ENCODE data around the gene TAGLN2.

TAGLN2 gene

DNA sequence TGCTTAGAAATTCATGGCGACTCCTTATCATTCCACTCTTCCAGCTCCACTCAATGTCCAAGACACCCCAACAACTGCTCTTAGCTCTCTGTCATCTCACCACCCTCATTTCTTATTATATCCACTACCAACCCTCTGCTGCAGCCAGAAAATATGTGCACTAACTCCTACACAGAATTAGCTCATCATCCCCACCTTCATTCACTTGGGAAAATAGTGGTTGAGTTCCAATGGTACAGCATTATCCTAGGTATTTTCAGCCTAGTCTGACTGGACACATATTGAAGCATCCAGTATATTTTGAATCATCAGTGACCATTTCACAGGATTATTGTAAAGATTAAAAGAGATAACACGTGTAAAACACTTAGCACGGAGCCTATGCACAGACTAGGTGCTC lies 46.2 kb downstream of the TAGLN2 start:
- in situ Hi-C loops (cut with MboI; ENCODE audit: low pct_unique_long_range_greater_than_20kb, low sequenced_read_pairs, unreplicated experiment): no loop called here

DNA sequence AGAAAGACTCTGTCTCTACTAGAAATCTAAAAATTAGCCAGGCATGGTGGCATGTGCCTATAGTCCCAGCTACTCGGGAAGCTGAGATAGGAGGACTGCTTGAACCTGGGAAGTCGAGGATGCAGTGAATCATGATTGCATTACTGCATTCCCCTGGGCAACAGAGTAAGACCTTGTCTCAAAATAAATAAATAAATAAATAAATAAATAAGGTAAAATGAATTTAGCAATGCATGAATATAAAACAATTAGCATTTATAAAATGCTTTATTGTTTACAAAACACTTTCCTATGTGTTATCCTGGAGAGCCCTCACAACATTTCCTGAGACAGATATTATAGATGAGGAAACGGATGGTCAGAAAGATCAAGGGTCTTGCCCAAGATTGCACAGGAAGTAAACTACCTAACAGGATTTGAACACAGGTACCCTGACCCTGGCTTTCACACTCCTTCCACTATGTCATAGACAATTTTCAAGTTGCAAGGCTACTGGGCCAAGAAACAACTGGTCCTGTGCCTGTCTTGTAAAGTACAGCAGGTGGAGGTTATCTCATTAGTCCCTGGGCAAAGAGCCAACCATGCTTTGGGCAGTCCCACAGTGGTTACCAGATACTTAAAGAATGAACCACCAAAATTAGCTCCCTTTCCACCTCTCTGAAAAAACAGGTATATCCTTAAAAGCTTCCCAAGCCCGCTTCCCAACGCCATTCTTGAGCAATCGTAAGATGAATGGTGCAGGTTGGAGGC lies 47.4 kb downstream of the TAGLN2 start:
- DNase-seq (ENCODE audit: low spot score): no peak
- TF ChIP-seq, protein P1, sequence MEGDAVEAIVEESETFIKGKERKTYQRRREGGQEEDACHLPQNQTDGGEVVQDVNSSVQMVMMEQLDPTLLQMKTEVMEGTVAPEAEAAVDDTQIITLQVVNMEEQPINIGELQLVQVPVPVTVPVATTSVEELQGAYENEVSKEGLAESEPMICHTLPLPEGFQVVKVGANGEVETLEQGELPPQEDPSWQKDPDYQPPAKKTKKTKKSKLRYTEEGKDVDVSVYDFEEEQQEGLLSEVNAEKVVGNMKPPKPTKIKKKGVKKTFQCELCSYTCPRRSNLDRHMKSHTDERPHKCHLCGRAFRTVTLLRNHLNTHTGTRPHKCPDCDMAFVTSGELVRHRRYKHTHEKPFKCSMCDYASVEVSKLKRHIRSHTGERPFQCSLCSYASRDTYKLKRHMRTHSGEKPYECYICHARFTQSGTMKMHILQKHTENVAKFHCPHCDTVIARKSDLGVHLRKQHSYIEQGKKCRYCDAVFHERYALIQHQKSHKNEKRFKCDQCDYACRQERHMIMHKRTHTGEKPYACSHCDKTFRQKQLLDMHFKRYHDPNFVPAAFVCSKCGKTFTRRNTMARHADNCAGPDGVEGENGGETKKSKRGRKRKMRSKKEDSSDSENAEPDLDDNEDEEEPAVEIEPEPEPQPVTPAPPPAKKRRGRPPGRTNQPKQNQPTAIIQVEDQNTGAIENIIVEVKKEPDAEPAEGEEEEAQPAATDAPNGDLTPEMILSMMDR (IDR thresholded peaks at IDR 0.05; ENCODE audit: extremely low read depth, insufficient read depth, missing control alignments): no peak
- in situ Hi-C loops (cut with MboI; ENCODE audit: low pct_unique_long_range_greater_than_20kb, low sequenced_read_pairs, unreplicated experiment): no loop called here

More for the DNA sequence above, 46.2 kb downstream of the TAGLN2 start:
- TF ChIP-seq, protein P1 (IDR thresholded peaks at IDR 0.05; ENCODE audit: extremely low read depth, insufficient read depth, missing control alignments): no peak
- no peak for DNase-seq (ENCODE audit: low spot score)

DNA sequence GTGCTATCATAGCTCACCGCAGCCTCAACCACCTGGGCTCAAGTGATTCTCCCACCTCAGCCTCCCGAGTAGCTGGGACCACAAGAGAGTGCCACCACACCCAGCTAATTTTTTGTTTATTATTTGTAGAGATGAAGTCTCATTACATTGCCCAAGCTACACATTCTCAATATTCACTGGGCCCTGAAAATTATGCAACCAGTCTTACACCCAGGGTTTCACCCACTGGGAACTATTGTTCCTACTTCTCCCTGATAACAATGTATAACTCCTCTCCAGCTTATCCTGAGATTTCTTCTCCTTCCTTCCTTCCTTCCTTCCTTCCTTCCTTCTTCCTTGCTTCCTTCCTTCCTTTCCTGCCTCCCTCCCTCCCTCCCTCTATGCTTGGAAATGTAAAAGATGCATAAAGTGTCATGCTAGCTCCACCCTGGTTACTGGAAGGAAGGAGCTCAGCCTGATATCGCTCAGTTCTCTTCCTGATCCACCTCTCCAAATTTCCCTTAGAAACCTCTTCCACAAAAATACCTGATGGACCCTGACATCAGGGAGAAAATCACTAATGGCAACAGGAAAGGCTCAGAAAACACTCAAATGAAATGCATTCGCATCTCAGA lies 51.7 kb downstream of the TAGLN2 start:
- in situ Hi-C loops (cut with MboI; ENCODE audit: low pct_unique_long_range_greater_than_20kb, low sequenced_read_pairs, unreplicated experiment): no loop called here
- TF ChIP-seq, protein P1 (IDR thresholded peaks at IDR 0.05; ENCODE audit: extremely low read depth, insufficient read depth, missing control alignments): no peak
- no peak for DNase-seq (ENCODE audit: low spot score)

DNA sequence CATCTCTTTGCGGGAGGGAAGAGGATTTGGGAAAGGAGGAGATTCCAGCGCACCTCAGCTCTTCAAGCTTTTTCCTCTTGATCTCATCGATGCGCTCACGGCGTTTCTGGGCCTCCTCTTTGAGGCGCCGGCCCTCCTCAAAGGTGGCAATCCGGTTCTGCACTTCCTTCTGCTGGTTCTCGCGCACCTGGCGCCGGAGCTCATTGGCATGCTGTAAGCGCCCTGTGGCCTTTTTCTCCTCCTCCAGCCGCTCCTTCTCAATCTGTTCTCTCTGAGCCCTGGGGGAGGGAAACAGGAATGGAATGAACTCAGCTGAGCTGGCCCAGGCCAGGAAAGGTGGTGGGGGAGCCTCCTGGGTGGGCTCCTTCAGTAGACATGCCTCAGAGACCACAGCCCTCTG lies 52.4 kb downstream of the TAGLN2 start:
- in situ Hi-C loops (cut with MboI; ENCODE audit: low pct_unique_long_range_greater_than_20kb, low sequenced_read_pairs, unreplicated experiment): no loop called here
- TF ChIP-seq, protein P1 (IDR thresholded peaks at IDR 0.05; ENCODE audit: extremely low read depth, insufficient read depth, missing control alignments): no peak
- no peak for DNase-seq (ENCODE audit: low spot score)

DNA sequence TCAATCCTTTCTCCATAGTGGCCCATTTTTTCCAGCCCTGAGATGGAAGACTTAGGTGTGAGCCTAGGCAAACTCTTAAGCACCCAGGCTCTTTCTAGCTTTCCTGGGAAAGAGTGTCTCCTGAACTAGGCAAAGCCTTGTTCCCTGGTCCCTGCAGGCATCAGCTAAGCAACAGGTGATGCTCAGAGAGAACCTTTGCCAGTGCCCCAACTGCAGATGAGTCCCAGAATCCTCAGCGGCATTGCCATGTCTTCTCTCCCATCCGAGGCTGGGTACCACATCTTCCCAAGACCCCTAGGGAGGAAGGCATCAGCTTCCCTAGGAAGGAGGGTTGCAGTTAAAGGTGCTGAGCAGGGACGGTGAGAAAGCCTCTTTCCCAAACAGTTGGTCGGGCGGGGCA lies 54.6 kb downstream of the TAGLN2 start:
- in situ Hi-C loops (cut with MboI; ENCODE audit: low pct_unique_long_range_greater_than_20kb, low sequenced_read_pairs, unreplicated experiment): no loop called here
- TF ChIP-seq, protein P1 (IDR thresholded peaks at IDR 0.05; ENCODE audit: extremely low read depth, insufficient read depth, missing control alignments): no peak
- DNase-seq (ENCODE audit: low spot score): no peak

DNA sequence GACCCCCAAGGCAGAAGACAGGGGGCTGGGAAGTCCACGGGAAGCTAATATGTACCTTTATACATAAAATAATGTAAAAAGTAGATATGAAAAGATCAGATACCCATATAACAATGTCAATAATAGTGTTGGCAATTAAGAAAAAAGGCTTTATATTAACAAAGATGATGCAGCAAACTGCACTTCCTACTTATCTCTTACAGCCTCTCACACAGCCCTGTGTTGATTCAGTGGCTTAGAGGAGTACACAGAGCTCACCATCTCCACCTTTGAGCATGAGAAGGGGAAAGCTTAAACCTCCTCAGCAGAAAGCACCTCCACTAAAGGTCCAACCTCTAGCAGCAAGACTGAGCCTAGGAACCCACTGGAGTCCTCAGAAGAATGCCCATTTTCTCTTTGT lies 55.7 kb downstream of the TAGLN2 start:
- DNase-seq (ENCODE audit: low spot score): no peak
- in situ Hi-C loops (cut with MboI; ENCODE audit: low pct_unique_long_range_greater_than_20kb, low sequenced_read_pairs, unreplicated experiment): no loop called here
- TF ChIP-seq, protein P1 (IDR thresholded peaks at IDR 0.05; ENCODE audit: extremely low read depth, insufficient read depth, missing control alignments): no peak

Data from GM13977 (cell line).